ENCODE data around the gene PPIG.
"Not testable (repeated sequence)": the region's sequence is repeated elsewhere in the genome, so short reads cannot be mapped to it uniquely, and the experiment has no call there.

PPIG gene

DNA sequence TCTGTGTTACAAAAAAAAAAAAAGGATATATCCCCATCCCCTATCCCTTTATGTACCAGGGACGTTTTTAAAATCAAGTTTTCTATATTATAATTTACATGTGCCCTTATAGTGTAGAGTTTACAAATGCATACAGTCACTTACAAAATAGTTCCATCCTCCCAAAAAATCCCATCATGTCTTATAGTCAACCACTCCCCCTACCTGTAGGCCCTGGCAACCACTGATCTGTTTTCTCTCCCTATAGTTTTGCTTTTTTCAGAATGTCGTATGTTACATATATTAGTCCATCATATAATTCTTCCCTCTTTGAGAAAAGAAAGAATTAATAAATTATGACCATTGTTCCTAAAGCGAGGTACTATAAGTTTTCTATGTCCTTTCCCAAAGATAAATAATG is 92.2 kb downstream of the PPIG start:
- Histone ChIP-seq H3K4me1 (ENCODE audit: control insufficient read depth, insufficient read depth, low read length, unreplicated experiment) (no peaks in the 10 kb centered on the region), H3K4me3 (ENCODE audit: low read depth, low read length) (no peak overlapping the region), H3K36me3 (ENCODE audit: insufficient read depth, low read length) (no peaks in the 10 kb centered on the region), H3K79me2 (ENCODE audit: control insufficient read depth, insufficient read depth, low read length, unreplicated experiment) (no peaks in the 10 kb centered on the region), H3K27ac (ENCODE audit: low read depth, low read length) (no peak overlapping the region), H2AFZ (ENCODE audit: low read length, unreplicated experiment) (no peak overlapping the region), H3K27me3 (ENCODE audit: insufficient read depth, low read length) (peaks cover 7% of the 10 kb centered on the region; the same call in 1 of the 2 replicates)

DNA sequence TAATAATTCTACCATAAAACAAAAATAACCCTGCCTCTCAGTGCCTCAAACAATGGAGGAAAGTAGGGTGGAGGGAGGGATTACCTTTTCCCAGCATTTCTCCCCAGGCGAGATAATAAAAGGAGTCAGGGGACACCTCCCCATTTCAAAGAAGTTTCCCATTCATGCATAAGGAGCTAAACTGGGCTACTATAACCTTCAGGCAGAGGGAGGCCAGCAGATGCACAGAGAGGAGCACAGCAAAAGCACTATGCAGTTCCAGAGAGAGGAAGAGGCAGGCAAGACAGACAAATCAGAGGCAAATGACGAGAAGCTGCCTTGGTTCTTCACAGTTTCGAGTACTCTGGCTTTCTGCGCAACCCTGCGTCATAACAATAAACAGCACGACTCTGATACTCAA is 92.7 kb downstream of the PPIG start:
- no peak overlapping the region for H2AFZ ChIP-seq (ENCODE audit: low read length, unreplicated experiment)
- peaks cover 10% of the 10 kb centered on the region; the same call in 1 of the 2 replicates for H3K27me3 ChIP-seq (ENCODE audit: insufficient read depth, low read length)

DNA sequence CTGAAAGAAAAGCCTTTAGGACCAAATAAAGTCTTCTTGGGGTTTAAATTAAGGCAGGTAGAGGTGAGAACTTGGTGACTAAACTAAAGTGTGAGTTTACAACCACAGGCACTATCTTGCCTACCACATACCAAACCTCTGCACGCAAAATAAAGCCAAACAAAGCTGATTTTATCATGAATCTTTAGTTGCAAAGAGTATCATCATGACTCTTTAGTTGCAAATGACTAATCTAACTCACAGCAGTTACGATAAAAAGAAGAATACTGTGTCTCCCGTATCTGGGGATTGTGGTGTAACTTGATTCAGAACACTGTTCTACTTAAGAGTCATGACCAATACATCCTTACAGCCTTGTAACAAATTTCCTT is 98.9 kb downstream of the PPIG start:
- no peak overlapping the region for H3K27ac ChIP-seq (ENCODE audit: low read depth, low read length)
- H3K4me3 ChIP-seq (ENCODE audit: low read depth, low read length), result no peak overlapping the region
- no peak overlapping the region for H2AFZ ChIP-seq (ENCODE audit: low read length, unreplicated experiment)
- peaks cover 10% of the 10 kb centered on the region; the same call in 1 of the 2 replicates for H3K27me3 ChIP-seq (ENCODE audit: insufficient read depth, low read length)
- no peaks in the 10 kb centered on the region for H3K36me3 ChIP-seq (ENCODE audit: insufficient read depth, low read length)
- no peaks in the 10 kb centered on the region for H3K79me2 ChIP-seq (ENCODE audit: control insufficient read depth, insufficient read depth, low read length, unreplicated experiment)
- no peaks in the 10 kb centered on the region for H3K4me1 ChIP-seq (ENCODE audit: control insufficient read depth, insufficient read depth, low read length, unreplicated experiment)

More for the DNA sequence above, 92.7 kb downstream of the PPIG start:
- H3K4me1 ChIP-seq (ENCODE audit: control insufficient read depth, insufficient read depth, low read length, unreplicated experiment), result no peaks in the 10 kb centered on the region
- H3K79me2 ChIP-seq (ENCODE audit: control insufficient read depth, insufficient read depth, low read length, unreplicated experiment), result no peaks in the 10 kb centered on the region
- no peak overlapping the region for H3K27ac ChIP-seq (ENCODE audit: low read depth, low read length)
- H3K36me3 ChIP-seq (ENCODE audit: insufficient read depth, low read length), result no peaks in the 10 kb centered on the region
- H3K4me3 ChIP-seq (ENCODE audit: low read depth, low read length), result no peak overlapping the region

DNA sequence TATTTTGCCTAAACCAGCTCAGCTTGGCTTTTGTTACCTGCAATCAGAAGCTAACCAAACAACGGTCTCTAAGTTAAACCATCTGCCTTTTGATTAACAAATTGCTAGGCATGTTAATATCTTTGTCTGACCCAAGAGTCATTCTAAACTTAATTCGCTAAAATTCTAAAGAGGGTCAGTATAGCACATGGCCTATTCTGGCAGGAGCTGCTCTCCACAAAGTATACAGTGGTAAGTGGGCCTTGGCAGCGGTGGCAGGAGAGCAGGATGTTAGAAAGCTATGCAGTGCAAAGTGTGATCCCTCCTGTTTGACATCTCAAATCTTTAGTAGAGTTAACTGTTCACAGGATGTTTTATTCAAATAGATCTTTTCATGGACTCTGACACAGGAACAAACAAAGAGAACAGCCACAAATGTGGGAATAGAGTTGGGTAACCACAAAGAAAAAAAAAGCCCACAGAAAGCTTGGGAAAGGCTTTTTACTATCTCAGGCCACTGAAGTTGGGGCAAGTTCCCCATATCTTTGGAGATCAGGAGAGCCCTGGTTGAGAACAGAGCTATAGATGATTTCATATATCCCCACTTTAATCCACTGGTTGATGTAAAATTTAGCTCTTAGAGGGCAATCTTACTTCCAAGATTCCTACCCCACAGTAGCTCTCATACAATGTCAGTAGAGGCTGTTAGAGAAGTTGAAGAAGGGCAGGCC is 99.4 kb downstream of the PPIG start:
- peaks cover 10% of the 10 kb centered on the region; the same call in 1 of the 2 replicates for H3K27me3 ChIP-seq (ENCODE audit: insufficient read depth, low read length)
- H3K36me3 ChIP-seq (ENCODE audit: insufficient read depth, low read length), result no peaks in the 10 kb centered on the region
- no peak overlapping the region for H3K4me3 ChIP-seq (ENCODE audit: low read depth, low read length)
- H3K4me1 ChIP-seq (ENCODE audit: control insufficient read depth, insufficient read depth, low read length, unreplicated experiment), result no peaks in the 10 kb centered on the region
- H2AFZ ChIP-seq (ENCODE audit: low read length, unreplicated experiment), result no peak overlapping the region
- H3K79me2 ChIP-seq (ENCODE audit: control insufficient read depth, insufficient read depth, low read length, unreplicated experiment), result no peaks in the 10 kb centered on the region
- H3K27ac ChIP-seq (ENCODE audit: low read depth, low read length), result no peak overlapping the region

DNA sequence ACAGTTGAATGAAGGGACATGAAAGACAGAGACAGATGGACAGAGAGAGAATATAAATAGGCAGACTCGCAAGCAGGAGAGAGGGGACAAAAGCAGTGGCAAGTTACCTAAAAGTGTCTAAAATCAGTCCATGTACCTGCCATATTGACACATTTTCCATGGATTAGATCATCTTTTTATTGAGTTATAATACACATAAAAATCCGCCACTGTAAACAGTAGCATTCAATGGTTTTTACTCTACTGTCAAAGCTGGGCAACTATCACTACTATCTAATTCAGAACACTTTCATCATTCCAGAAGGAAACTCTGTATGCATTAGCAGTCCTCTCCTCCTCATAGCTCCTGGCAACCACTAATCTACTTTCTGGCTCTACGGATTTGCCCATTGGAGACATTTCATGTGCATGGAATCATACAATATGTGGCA is 100.0 kb downstream of the PPIG start:
- Histone ChIP-seq H3K79me2 (ENCODE audit: control insufficient read depth, insufficient read depth, low read length, unreplicated experiment) (no peaks in the 10 kb centered on the region), H3K4me1 (ENCODE audit: control insufficient read depth, insufficient read depth, low read length, unreplicated experiment) (no peaks in the 10 kb centered on the region), H3K27me3 (ENCODE audit: insufficient read depth, low read length) (peaks cover 10% of the 10 kb centered on the region; the same call in 1 of the 2 replicates), H2AFZ (ENCODE audit: low read length, unreplicated experiment) (no peak overlapping the region), H3K27ac (ENCODE audit: low read depth, low read length) (no peak overlapping the region), H3K4me3 (ENCODE audit: low read depth, low read length) (no peak overlapping the region), H3K36me3 (ENCODE audit: insufficient read depth, low read length) (no peaks in the 10 kb centered on the region)

DNA sequence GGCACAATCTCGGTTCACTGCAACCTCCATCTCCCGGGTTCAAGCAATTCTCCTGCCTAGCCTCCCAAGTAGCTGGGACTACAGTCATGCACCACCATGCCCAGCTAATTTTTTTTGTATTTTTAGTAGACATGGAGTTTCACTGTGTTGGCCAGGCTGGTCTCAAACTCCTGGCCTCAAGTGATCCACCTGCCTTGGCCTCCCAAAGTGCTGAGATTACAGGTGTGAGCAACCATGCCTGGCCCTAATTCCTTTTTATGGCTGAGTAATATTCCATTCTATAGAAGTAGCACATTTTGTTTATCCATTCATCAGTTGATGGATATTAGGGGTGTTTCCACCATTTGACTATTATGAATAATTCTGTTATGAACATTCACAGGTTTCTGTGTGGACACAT is 100.6 kb downstream of the PPIG start:
- not testable (repeated sequence) for H3K36me3 ChIP-seq (ENCODE audit: insufficient read depth, low read length); H3K4me3 ChIP-seq (ENCODE audit: low read depth, low read length); H3K27me3 ChIP-seq (ENCODE audit: insufficient read depth, low read length); H3K27ac ChIP-seq (ENCODE audit: low read depth, low read length); H2AFZ ChIP-seq (ENCODE audit: low read length, unreplicated experiment); H3K4me1 ChIP-seq (ENCODE audit: control insufficient read depth, insufficient read depth, low read length, unreplicated experiment); H3K79me2 ChIP-seq (ENCODE audit: control insufficient read depth, insufficient read depth, low read length, unreplicated experiment)

DNA sequence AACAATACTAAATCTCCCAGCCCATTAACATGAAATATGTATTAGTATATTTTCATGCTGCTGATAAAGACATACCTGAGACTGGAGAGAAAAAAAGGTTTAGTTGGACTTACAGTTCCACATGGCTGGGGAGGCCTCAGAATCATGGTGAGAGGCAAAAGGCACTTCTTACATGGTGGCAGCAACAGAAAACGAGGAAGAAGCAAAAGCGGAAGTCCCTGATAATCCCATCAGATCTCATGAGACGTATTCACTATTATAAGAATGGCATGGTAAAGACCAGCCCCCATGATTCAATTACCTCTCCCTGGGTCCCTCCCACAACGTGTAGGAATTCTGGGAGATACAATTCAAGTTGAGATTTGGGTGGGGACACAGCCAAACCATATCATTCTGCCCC is 102.7 kb downstream of the PPIG start:
- not testable (repeated sequence) for H3K4me3 ChIP-seq (ENCODE audit: low read depth, low read length); H3K27me3 ChIP-seq (ENCODE audit: insufficient read depth, low read length); H3K79me2 ChIP-seq (ENCODE audit: control insufficient read depth, insufficient read depth, low read length, unreplicated experiment); H3K4me1 ChIP-seq (ENCODE audit: control insufficient read depth, insufficient read depth, low read length, unreplicated experiment); H2AFZ ChIP-seq (ENCODE audit: low read length, unreplicated experiment); H3K27ac ChIP-seq (ENCODE audit: low read depth, low read length); H3K36me3 ChIP-seq (ENCODE audit: insufficient read depth, low read length)

DNA sequence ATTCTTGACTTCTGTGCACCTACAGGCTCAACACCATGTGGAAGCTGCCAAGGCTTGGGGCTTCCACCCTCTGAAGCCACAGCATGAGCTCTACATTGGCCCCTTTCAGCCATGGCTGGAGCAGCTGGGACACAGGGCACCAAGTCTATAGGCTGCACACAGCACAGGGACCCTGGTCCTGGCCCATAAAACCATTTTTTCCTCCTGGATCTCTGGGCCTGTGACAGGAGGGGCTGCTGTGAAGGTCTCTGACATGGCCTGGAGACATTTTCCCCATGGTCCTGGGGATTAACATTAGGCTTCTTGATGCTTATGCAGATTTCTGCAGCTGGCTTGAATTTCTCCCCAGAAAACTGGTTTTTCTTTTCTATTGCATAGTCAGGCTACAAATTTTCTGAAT is 103.8 kb downstream of the PPIG start:
- H3K36me3 ChIP-seq (ENCODE audit: insufficient read depth, low read length); H3K27ac ChIP-seq (ENCODE audit: low read depth, low read length); H3K27me3 ChIP-seq (ENCODE audit: insufficient read depth, low read length); H3K4me3 ChIP-seq (ENCODE audit: low read depth, low read length); H3K4me1 ChIP-seq (ENCODE audit: control insufficient read depth, insufficient read depth, low read length, unreplicated experiment); H3K79me2 ChIP-seq (ENCODE audit: control insufficient read depth, insufficient read depth, low read length, unreplicated experiment); H2AFZ ChIP-seq (ENCODE audit: low read length, unreplicated experiment): not testable (repeated sequence)

DNA sequence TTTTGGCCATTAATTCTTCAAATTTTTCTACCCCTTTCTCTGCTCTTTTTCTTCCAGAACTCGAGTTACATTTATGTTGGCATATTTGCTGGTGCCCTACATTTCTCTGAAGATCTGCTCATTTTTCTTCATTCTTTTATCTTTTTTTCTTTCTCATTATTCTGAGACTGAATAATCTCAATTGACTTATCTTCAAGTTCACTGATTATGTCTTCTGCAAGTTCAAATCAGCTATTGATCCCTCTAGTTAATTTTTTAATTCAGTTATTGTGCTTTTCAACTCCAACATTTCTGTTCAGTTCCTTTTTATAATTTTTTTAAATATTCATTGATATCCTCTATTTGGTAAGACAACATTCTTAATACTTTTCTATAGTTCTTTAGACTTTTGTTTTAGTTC is 106.8 kb downstream of the PPIG start:
- Histone ChIP-seq H3K36me3 (ENCODE audit: insufficient read depth, low read length) (no peaks in the 10 kb centered on the region), H2AFZ (ENCODE audit: low read length, unreplicated experiment) (no peak overlapping the region), H3K27me3 (ENCODE audit: insufficient read depth, low read length) (no peaks in the 10 kb centered on the region), H3K27ac (ENCODE audit: low read depth, low read length) (no peak overlapping the region), H3K79me2 (ENCODE audit: control insufficient read depth, insufficient read depth, low read length, unreplicated experiment) (no peaks in the 10 kb centered on the region), H3K4me1 (ENCODE audit: control insufficient read depth, insufficient read depth, low read length, unreplicated experiment) (peaks cover 15% of the 10 kb centered on the region), H3K4me3 (ENCODE audit: low read depth, low read length) (no peak overlapping the region)
